GM18873 (cell line): ENCODE data around the gene GMCL1.
A peak's percentile ranks its signal among the peaks of the same experiment; 100 is the strongest.
"Not testable (repeated sequence)": the region's sequence is repeated elsewhere in the genome, so short reads cannot be mapped to it uniquely, and the experiment has no call there.

ENCODE experiments used
- ATAC-seq: cut with Tn5 transposase; IDR thresholded peaks from one replicate; pipeline ENCODE4 v1.9.1; 2021; ENCODE audit warnings: mild to moderate bottlenecking, moderate library complexity, moderate number of reproducible peaks; ENCODE audit not compliant: unreplicated experiment, low FRiP score

GMCL1 gene

GRCh38 chr2:69847068-69847828 is 17.8 kb downstream of the GMCL1 start:
- ATAC-seq, result no peak

- no peak for ATAC-seq
Observed at GRCh38 chr2:69848186-69848790, 18.8 kb downstream of the GMCL1 start.

DNA sequence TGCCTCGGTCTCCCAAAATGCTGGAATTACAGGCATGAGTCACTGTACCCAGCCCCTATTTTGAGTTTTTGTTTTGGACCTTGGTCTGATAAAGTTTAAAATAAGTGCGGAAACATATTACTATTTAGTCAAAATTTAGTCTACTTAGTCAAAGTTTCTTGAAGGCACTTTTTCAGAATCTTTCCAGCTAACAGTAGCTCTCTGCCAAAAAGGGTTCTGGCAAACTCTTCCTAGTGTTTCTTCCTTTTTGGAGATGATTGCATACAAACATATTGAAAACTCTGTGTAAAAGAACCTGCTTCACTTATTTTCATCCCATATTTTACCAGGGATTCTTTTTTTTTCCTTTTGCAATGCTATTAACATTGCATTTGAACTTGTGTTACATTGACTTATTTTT is 28.8 kb downstream of the GMCL1 start:
- ATAC-seq, result no peak

DNA sequence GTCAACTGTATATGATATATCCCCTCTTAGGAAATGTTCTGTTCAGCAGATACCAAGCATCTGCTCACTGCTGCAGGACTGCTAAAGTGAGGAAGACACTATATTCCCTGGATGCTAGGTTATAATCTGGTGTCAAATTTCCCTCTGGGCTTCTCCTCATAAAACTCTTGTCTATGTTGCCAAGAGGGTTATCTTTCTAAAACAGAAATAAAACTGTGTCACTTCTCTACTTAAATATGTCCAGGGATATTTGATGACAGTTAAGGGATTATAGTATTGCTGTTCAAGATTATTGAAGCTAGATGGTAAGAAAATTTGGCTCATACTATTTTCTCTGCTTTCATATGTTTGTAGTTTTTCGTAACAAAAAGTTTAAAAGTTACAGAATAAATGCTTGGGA is 33.8 kb downstream of the GMCL1 start:
- no peak for ATAC-seq

DNA sequence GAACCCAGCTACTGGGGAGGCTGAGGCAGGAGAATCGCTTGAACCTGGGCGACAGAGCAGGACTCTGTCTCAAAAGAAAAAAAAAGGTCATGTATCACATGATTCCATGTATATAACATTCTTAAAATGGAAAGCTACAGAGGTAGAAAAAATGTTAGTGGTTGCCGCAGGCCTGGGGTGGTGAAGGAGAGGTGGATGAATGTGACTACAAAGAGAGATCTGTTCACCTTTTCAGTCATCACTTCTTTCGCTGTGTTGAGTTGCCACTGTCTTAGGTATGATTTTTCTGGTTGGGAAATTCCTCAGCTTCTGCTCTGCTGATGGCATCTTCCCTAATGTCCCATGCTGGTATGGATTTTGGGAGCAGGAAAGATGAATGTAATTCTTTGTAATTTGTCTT is 59.0 kb downstream of the GMCL1 start:
- no peak for ATAC-seq

- ATAC-seq, result no peak
Observed at GRCh38 chr2:69889302-69889701, 59.8 kb downstream of the GMCL1 start.

- ATAC-seq, result no peak
Observed at GRCh38 chr2:69890881-69891280, 61.4 kb downstream of the GMCL1 start.

GRCh38 chr2:69892838-69893424 is 63.5 kb downstream of the GMCL1 start:
- ATAC-seq, result not testable (repeated sequence)

GRCh38 chr2:69893684-69894551 is 64.5 kb downstream of the GMCL1 start, which contains the start of gene SNRNP27:
Gene SNRNP27, plus strand, starts transcription at chr2:69893956. Its CDS starts 29 bp downstream, at chr2:69893985.
- no peak for ATAC-seq

DNA sequence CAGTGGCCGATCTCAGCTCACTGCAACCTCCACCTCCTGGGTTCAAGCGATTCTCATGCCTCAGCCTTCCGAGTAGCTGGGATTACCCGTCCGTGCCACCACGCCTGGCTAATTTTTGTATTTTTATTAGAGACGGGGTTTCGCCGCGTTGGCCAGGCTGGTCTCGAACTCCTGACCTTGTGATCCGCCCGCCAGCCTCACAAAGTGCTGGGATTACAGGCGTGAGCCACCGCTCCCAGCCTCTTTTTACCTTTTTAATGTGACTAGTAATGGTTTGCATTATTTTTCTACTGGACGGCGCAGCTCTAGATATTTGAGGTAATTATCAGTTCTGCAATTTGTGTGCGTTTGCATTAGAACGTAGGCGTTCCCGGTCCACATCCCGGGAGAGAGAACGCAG is 65.3 kb downstream of the GMCL1 start:
- not testable (repeated sequence) for ATAC-seq

DNA sequence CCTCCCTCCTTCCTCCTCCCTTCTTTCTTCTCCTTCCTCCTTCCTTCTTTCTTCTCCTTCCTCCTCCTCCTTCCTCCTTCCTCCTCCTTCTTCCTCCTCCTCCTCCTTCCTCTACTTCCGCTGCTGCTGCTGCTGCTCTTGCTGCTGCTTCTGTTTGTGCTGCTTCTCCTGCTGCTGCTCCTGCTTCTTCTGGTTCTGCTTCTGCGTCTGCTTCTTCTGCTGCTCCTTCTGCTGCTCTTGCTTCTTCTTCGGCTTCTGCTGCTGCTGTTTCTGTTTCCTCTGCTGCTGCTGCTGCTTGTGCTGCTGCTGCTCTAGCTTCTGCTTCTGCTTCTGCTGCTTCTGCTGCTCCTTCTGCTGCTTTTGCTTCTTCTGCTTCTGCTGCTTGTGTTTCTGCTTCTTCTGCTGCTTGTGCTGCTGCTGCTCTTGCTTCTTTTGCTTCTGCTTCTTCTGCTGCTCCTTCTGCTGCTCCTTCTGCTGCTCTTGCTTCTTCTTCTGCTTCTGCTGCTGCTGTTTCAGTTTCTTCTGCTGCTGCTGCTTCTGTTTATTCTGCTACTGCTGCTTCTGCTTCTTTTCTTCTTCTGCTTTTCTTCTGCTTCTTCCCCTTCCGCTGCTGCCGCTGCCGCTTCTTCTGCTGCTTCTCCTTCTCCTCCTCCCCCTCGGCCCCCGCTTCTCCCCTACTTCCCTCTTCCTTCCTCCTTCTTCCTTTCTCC is 72.9 kb downstream of the GMCL1 start:
- ATAC-seq, result no peak

DNA sequence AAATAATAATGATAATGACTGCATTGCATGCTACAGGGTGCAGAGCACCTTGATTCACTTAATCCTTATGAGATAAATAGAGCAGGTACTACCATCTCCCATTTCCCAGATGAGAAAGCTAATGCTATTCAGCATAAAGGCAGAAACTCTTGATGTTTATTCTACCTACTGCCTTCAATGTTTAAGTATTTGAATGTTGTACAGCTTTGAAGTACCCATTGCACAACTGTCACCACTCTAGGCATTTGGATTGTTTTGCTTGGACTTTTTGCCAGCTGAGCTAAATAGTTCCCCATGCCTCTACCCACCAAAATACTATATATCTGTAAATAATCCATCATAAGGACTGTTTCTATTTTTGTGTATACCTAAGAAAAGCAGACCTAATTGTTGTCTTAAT is 77.8 kb downstream of the GMCL1 start:
- ATAC-seq, result no peak

- ATAC-seq, result no peak
Observed at GRCh38 chr2:69911985-69912563, 82.6 kb downstream of the GMCL1 start.

GRCh38 chr2:69914164-69914949 is 84.9 kb downstream of the GMCL1 start:
- ATAC-seq, result peak; percentile 92

DNA sequence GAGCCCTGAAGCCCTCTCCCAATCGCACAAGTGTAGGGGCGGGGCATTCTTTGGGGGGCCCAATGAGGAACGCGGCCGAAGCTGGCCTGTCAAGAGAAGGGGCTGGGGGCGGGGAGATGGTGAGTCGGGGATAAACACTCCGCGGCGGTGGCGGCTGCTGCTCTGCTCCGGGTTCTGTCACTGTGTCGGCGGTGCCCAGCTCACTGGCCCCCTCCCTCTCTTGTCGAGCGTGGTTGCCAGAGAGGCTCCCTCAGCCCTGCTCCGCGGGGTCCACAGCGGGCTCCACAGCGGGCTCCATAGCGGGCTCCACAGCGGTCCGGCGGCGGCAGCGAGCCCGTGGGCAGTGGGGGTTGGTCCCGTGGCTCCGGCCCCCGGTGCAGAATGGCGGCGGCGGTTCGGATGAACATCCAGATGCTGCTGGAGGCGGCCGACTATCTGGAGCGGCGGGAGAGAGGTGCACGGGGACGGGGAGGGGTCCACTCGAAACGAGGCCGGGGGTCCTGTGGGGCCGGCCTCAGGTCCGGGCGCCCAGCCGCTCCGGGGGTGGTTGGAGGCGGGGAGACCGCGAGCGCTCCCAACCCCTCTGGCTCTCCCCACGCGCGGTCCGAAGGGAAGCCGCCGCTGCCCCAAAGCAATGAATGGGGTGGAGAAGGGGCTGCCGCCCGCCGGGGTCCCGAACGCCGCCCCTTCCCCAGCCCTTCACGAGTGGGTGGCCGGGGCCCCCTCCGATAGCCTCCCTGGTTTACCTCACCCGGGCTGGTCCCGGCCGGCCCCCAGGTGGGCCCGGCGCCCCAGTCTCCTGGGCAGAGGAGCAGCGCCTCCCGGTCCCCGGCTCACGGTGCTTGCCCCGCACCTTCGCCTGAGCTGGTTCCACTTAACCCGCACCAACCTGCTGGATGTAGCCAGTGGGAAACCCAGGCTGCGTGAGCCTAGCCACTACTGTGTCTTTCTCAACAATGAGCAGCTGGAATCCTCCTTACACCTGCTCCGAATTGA is 85.8 kb downstream of the GMCL1 start, which contains the start of gene MXD1:
Gene MXD1 (plus strand): TSS at position 160 of the 996 bp plus-strand sequence. CDS start 222 bp downstream, at position 382.
- no peak for ATAC-seq

GRCh38 chr2:69916106-69916505 is 86.6 kb downstream of the GMCL1 start:
- no peak for ATAC-seq

- no peak for ATAC-seq
Observed at GRCh38 chr2:69917852-69918251, 88.4 kb downstream of the GMCL1 start.

- no peak for ATAC-seq
Observed at GRCh38 chr2:69918401-69918800, 88.9 kb downstream of the GMCL1 start.
